ENCODE measurements around the gene C16orf89.

DNA sequence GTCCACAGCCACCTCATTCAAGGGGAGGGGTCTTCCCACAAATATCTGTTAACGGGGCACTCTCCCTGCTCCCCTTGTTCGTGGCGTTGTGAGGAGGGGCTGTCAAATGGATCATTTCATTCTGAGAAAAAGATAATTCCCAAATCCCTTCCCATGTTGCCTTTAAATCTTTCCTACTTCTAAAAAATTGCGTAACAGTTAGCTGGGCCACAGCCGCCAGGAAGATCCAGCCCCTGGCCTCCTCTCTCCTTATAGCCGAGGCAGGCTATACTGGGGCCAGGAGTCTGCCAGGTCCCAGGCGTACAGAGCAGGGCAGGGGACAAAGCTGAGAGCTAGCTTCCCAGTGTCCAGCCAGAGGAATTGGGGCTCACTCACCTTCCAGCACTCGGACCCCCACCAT lies 430 bp downstream of the C16orf89 start:
- no peak for TF ChIP-seq CTCF (IDR thresholded peaks at IDR 0.05; ENCODE audit: insufficient read depth, low read length)
- TF ChIP-seq, protein P1, sequence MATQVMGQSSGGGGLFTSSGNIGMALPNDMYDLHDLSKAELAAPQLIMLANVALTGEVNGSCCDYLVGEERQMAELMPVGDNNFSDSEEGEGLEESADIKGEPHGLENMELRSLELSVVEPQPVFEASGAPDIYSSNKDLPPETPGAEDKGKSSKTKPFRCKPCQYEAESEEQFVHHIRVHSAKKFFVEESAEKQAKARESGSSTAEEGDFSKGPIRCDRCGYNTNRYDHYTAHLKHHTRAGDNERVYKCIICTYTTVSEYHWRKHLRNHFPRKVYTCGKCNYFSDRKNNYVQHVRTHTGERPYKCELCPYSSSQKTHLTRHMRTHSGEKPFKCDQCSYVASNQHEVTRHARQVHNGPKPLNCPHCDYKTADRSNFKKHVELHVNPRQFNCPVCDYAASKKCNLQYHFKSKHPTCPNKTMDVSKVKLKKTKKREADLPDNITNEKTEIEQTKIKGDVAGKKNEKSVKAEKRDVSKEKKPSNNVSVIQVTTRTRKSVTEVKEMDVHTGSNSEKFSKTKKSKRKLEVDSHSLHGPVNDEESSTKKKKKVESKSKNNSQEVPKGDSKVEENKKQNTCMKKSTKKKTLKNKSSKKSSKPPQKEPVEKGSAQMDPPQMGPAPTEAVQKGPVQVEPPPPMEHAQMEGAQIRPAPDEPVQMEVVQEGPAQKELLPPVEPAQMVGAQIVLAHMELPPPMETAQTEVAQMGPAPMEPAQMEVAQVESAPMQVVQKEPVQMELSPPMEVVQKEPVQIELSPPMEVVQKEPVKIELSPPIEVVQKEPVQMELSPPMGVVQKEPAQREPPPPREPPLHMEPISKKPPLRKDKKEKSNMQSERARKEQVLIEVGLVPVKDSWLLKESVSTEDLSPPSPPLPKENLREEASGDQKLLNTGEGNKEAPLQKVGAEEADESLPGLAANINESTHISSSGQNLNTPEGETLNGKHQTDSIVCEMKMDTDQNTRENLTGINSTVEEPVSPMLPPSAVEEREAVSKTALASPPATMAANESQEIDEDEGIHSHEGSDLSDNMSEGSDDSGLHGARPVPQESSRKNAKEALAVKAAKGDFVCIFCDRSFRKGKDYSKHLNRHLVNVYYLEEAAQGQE (IDR thresholded peaks at IDR 0.05; ENCODE audit: insufficient replicate concordance, low read depth): no peak
